ENCODE measurements around the gene RIOK2.
"Not testable (repeated sequence)": the region's sequence is repeated elsewhere in the genome, so short reads cannot be mapped to it uniquely, and the experiment has no call there.

RIOK2 gene

GRCh38 chr5:97183100-97183929 lies at the start of gene RIOK2:
Gene RIOK2, minus strand, starts transcription at chr5:97183247. Its CDS starts 56 bp downstream, at chr5:97183191.
- DNase-seq (ENCODE audit: low read depth in 2 of 2) = peak; percentile 91

DNA sequence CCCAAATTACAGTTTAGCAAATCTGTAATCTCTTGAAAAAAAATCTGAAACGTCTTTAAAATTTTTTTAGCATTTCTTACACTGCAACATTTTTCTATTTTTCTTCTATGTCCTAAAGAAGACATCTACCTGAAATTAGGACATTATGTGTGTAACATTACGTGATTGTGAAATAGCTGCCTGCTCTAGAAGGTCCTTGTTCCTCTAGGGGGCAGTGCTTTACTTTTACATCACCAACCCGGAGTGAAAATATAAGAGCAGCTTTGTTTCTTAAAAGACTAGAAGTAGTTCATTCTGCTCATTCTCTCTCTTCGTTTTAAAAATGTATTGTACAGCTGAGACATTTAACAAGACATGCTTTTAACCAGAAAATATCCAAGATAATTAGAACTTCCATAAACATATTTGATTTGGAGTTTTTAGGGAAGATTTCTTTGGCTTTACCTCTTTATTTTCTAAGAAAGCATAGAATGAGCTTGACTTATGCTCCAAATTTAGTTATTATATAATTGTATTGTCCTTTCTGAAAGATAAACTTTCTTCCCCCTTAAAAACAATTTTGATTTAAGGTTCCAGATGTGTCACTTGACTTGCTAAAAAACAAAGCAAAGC lies 48.1 kb upstream of the RIOK2 start:
- peak in 1 of 2 donors; percentile 17 for DNase-seq (ENCODE audit: low read depth in 2 of 2)

GRCh38 chr5:97229688-97230285 lies 46.7 kb upstream of the RIOK2 start:
- no peak for DNase-seq (ENCODE audit: low read depth in 2 of 2)

DNA sequence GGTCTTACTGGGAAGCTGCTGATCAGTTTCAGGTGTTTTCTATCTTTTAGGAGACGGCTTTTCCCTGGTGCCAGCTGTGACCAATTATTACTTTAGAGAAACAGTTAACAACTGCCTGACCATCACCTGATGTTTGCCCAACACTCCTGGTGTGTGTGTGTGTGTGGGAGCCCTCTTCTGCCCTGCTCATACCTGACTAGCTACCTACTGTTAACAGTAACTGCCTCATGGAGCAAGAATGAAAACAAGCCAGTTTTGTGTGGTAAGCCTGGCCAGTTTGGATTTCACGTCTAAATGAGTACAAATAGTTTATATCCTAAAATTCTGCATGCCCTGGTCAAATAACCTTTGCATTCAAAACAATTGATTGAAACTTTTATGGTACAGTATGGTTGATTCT lies 46.1 kb upstream of the RIOK2 start:
- DNase-seq (ENCODE audit: low read depth in 2 of 2) = no peak

- DNase-seq (ENCODE audit: low read depth in 2 of 2) = no peak
Measured at GRCh38 chr5:97225222-97225621, 42.2 kb upstream of the RIOK2 start.

- DNase-seq (ENCODE audit: low read depth in 2 of 2) = no peak
Measured at GRCh38 chr5:97224112-97224750, 41.2 kb upstream of the RIOK2 start.

GRCh38 chr5:97223596-97223995 lies 40.5 kb upstream of the RIOK2 start:
- DNase-seq (ENCODE audit: low read depth in 2 of 2) = no peak

DNA sequence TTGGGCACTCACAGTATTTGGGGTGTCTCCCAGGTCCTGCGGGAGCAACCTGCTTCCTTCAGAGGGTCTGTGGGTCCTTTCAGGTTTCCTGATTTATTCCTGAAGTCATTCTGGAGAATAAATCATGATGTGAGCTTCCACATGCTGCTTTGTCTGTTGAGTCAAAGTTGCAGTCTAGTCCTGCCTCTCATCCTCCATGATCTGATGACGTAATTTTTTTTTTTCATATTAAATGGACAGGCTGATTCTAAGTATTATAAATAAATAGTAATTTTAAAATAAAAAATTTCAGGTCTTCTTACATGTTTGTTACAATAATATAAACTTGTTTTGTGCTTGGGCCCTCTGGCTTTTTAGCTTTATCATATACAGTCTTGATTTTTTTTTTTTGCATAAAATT lies 26.3 kb upstream of the RIOK2 start:
- DNase-seq (ENCODE audit: low read depth in 2 of 2) = no peak

DNA sequence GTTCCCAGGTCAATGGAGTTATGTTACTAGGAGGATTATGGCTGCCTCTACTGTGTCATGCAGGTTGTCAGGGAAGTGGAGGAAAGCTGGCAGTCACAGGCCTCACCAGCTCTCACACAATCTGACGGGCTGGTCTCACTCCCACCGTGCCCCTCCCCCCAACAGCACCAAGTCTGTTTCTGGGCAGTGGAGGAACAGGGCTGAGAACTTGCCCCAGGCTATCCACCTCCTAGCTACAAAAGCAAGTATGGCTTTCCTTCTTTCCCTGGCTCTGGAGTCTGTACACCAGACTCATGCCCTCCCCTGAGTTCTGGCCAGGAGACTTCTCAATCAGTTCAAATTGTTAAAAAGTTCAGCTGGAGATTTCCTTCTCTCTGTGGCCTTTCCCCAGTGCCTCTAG lies 25.7 kb upstream of the RIOK2 start:
- no peak for DNase-seq (ENCODE audit: low read depth in 2 of 2)

DNA sequence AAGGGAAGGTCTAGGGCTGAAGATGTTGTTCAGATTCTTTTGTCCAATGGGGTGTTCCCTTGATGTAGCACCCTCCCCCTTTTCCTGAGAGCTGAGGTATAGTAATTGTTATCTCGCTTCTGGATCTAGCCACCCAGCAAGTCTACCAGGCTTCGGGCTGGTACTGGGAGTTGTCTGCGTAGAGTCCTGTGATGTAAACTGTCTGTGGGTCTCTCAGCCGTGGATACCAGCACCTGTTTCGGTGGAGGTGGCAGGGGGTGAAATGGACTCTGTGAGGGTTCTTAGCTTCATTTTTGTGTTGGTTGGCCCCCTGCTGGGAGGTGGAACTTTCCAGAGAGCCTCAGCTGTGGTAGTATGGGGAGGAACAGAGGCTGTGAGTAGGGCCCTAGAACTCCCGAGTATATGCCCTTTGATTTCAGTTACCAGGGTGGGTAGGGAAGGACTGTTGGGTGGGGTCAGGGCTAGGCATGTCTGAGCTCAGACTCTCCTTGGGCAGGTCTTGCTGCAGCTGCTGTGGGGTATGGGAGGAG lies 25.2 kb upstream of the RIOK2 start:
- no peak for DNase-seq (ENCODE audit: low read depth in 2 of 2)

DNA sequence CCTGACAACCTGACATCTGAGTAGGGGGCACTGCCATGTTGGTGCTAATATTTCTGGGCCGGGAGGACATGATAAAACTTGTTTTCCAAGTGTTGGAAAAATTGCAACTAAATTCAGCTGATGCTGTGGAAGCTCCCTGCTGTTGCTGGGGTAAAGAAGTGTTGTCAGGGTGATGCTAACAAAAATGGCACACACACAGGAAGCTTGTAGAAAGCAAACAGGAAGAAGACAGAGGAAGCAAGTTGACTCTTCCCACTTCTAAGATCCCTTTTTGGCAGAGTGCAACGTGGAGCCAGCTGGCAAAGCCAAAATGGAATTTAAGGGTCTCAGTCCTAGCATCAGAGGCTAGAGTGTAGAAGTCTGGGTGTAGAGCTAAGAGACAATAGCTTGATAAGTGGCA lies 11.3 kb upstream of the RIOK2 start:
- no peak for DNase-seq (ENCODE audit: low read depth in 2 of 2)

- no peak for DNase-seq (ENCODE audit: low read depth in 2 of 2)
Measured at GRCh38 chr5:97193355-97193688, 10.3 kb upstream of the RIOK2 start.

DNA sequence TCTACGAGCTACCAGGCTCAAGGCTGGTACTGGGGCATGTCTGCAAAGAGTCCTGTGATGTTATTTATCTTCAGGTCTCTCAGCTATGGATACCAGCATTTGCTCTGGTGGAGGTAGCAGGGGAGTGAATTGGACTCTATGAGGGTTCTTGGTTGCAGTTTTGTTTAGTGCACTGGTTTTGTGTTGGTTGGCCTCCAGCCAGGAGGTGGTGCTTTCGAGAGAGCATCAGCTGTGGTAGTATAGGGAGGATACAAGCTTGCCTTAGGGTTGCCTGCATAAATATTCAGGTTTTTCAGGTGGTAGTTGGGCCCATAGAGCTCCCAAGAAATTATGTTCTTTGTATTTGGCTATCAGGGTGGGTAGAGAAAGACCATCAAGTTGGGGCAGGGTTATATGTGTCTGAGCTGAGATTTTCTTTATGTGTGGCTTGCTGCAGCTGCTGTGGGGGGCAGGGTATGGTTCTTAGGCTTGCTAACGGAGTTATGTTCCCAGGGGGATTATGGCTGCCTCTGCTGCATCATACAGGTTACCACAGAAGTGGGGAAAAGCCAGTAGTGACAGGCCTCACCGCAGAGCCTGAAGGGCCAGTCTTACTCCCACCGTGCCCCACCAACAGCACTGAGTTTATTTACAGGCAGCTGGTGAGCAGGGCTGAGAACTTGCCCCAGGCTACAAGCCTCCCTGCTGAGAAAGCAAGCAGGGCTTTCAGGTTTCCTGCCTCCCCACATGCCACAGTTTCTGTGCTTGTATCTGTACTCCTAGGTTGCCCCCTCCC lies 9.7 kb upstream of the RIOK2 start:
- no peak for DNase-seq (ENCODE audit: low read depth in 2 of 2)

DNA sequence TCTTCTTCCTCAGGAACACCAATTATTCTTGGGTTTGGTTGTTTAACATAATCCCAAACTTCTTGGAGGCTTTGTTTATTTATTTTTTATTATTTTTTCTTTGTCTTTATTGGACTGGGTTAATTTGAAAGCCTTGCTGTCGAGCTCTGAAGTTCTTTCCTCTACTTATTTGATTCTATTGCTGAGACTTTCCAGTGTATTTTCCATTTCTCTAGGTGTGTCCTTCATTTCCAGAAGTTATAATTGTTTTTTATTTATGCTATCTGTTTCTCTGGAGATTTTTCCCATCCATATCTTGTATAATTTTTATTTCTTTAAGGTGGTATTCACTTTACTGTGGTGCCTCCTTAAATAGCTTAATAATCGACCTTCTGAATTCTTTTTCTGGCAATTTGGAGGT lies 8.8 kb upstream of the RIOK2 start:
- DNase-seq (ENCODE audit: low read depth in 2 of 2) = no peak

DNA sequence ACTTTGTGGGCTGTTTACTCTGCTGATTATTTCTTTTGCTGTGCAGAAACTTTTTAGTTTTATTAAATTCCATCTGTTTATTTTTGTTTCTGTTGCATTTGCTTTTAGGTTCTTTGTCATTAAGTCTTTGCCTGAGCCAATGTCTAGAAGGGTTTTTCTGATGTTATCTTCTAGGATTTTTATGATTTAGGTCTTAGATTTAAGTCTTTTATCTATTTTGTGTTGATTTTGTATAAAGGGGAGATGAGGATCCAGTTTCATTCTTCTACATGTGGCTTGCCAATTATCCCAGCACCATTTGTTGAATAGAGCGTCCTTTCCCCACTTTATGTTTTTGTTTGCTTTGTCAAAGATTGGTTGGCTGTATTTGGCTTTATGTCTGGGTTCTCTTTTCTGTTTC lies 6.5 kb upstream of the RIOK2 start:
- DNase-seq (ENCODE audit: low read depth in 2 of 2) = not testable (repeated sequence)

DNA sequence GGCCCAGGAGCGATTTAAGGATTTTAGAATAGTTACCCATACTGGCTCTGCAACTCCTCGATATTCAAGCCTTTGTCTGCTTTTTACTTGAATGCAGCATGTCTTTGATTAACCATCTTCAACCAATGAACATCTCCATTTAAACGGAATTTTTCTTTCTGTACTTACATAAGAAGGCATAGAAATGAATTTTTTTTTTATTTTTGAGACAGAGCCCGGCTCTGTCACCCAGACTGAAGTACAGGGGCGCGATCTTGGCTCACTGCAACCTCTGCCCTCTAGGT lies 825 bp upstream of the RIOK2 start:
- DNase-seq (ENCODE audit: low read depth in 2 of 2) = no peak

DNA sequence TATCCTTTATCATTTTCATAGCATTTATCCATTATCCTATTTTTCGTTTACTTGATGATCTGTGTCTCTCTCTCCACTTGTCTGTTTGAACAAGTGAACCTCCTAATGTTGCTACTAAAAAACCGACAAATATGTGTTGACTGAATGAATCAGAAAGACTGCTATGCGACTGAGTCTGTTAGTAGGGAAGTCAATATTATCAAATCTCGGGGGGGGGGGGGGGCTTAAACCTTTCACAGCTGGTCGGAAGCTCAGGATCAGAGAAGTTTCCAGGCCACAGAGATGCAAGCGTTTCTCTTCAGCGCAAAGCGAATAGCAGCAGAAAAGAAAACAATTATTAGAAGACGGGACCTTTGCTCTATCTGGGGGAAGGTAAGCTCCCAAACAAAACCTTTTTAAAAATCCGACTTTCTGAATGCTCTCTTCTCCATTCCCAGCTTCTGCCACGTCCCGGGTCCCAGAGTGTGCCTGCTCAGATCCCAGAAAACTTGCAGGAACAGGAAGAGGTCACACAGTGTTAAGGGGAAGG lies 412 bp downstream of the RIOK2 start:
- DNase-seq (ENCODE audit: low read depth in 2 of 2) = no peak

- no peak for DNase-seq (ENCODE audit: low read depth in 2 of 2)
Measured at GRCh38 chr5:97181856-97182545, 1.0 kb downstream of the RIOK2 start.

GRCh38 chr5:97179457-97179856 lies 3.6 kb downstream of the RIOK2 start:
- DNase-seq (ENCODE audit: low read depth in 2 of 2) = not testable (repeated sequence)

DNA sequence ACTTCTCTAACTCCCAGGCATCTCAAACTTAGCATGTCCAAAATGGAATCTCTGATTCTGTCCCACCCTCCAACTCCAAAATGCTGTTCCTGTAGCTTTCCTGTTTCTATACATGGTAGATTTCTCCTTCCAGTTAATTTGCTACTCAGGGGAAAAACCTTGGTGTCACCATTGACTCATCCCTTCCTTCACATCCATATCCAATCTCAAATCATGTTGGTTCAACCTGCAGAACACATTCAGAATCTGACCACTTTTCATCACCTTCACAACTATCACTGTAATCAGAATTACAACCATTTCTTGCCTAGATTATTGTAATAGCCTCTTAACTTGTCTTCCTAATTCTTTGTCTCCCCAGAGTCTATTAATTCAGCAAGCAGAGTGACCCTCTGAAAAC lies 10.8 kb downstream of the RIOK2 start:
- no peak for DNase-seq (ENCODE audit: low read depth in 2 of 2)

- no peak for DNase-seq (ENCODE audit: low read depth in 2 of 2)
Measured at GRCh38 chr5:97171703-97172102, 11.3 kb downstream of the RIOK2 start.
